ENCODE data around the gene DPP3. TPM values are rescaled to one million over a fixed set of nuclear protein-coding genes. Genes with fewer than 3 reads are reported as not detected.
A peak's percentile ranks its signal among the peaks of the same experiment; 100 is the strongest.

DPP3 gene
- total RNA-seq, 1 donor from 2014 or later: 32.7 TPM

DNA sequence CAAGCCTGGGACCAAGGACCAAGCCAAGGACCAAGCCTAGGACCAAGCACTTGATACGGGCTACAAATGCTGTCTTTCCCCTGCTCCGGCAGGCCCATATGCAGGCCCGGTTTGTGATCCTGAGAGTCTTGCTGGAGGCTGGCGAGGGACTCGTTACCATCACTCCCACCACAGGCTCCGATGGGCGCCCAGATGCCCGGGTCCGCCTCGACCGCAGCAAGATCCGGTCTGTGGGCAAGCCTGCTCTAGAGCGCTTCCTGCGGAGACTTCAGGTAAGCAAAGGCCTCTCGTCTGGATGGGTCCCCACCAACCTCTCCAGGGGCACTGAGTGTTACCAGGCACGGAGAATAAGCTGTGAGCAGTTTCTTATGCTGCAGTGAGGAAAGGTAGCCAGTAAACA is 17.0 kb downstream of the DPP3 start:
- Histone ChIP-seq H3K4me3 (no peak overlapping the region), H3K9me3 (no peaks in the 10 kb centered on the region), H3K4me1 (no peaks in the 10 kb centered on the region), H3K27ac (no peak overlapping the region), H3K27me3 (ENCODE audit: low read depth) (no peaks in the 10 kb centered on the region), H3K36me3 (peaks cover 68% of the 10 kb centered on the region)
- TF ChIP-seq, protein P1, sequence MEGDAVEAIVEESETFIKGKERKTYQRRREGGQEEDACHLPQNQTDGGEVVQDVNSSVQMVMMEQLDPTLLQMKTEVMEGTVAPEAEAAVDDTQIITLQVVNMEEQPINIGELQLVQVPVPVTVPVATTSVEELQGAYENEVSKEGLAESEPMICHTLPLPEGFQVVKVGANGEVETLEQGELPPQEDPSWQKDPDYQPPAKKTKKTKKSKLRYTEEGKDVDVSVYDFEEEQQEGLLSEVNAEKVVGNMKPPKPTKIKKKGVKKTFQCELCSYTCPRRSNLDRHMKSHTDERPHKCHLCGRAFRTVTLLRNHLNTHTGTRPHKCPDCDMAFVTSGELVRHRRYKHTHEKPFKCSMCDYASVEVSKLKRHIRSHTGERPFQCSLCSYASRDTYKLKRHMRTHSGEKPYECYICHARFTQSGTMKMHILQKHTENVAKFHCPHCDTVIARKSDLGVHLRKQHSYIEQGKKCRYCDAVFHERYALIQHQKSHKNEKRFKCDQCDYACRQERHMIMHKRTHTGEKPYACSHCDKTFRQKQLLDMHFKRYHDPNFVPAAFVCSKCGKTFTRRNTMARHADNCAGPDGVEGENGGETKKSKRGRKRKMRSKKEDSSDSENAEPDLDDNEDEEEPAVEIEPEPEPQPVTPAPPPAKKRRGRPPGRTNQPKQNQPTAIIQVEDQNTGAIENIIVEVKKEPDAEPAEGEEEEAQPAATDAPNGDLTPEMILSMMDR (IDR thresholded peaks at IDR 0.05): no peak
- no peak for DNase-seq
- ATAC-seq: no peak
- intact Hi-C loops (cut with DNase I): no loop called here

DNA sequence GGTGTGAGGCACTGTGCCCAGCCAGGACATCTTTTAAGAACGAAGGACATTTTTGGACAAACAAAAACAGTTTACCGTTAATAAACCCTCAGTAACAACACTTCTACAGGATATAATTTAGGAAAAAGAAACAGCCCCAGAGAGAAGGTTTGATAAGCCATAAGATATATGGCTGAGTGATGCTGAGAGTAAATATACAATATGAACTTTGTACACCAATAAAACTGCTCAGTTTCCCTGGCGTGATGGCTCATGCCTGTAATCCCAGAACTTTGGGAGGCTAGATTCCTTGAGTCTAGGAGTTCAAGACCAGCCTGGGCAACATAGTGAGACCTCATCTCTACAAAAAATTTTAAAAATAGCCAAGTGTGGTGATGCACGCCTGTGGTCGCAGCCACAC is 18.3 kb downstream of the DPP3 start:
- Histone ChIP-seq H3K27me3 (ENCODE audit: low read depth) (no peaks in the 10 kb centered on the region), H3K4me1 (no peaks in the 10 kb centered on the region), H3K27ac (no peak overlapping the region), H3K36me3 (peaks cover 65% of the 10 kb centered on the region), H3K9me3 (no peaks in the 10 kb centered on the region), H3K4me3 (no peak overlapping the region)
- no peak for DNase-seq
- intact Hi-C loops (cut with DNase I): no loop called here
- no peak for ATAC-seq
- TF ChIP-seq, protein P1 (IDR thresholded peaks at IDR 0.05): no peak

- Histone ChIP-seq H3K4me3 (no peak overlapping the region), H3K36me3 (peaks cover 25% of the 10 kb centered on the region), H3K9me3 (no peaks in the 10 kb centered on the region), H3K27ac (no peak overlapping the region), H3K4me1 (peaks cover 4% of the 10 kb centered on the region), H3K27me3 (ENCODE audit: low read depth) (no peaks in the 10 kb centered on the region)
- intact Hi-C loops (cut with DNase I): no loop called here
- TF ChIP-seq, protein P1 (IDR thresholded peaks at IDR 0.05): no peak
- ATAC-seq: no peak
- no peak for DNase-seq
Observed at GRCh38 chr11:66505276-66505816, 25.1 kb downstream of the DPP3 start.

DNA sequence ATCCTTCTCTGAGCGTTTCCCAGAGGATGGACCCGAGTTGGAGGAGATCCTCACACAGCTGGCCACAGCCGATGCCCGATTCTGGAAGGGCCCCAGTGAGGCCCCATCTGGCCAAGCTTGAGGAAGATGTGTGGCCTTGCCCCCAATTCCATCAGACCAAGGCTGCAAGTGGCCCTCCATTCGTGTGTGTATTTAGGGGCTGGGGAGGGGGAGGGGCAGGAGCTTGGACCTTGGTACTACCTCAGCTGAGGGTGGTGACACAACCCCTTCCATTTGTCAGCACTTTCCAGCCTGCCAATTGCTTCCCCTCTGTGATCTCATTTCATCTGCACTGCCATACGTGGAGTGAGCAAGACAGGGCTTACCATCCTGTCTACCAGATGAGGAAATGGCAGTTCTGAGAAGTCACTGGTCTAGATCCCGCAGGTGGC is 28.9 kb downstream of the DPP3 start:
- Histone ChIP-seq H3K4me3 (no peak overlapping the region), H3K27ac (no peak overlapping the region), H3K36me3 (peaks cover 22% of the 10 kb centered on the region), H3K9me3 (no peaks in the 10 kb centered on the region), H3K27me3 (ENCODE audit: low read depth) (no peaks in the 10 kb centered on the region), H3K4me1 (peaks cover 15% of the 10 kb centered on the region)
- TF ChIP-seq, protein P1 (IDR thresholded peaks at IDR 0.05): no peak
- DNase-seq (no peak), ATAC-seq (no peak)
- intact Hi-C loops (cut with DNase I): no loop called here

DNA sequence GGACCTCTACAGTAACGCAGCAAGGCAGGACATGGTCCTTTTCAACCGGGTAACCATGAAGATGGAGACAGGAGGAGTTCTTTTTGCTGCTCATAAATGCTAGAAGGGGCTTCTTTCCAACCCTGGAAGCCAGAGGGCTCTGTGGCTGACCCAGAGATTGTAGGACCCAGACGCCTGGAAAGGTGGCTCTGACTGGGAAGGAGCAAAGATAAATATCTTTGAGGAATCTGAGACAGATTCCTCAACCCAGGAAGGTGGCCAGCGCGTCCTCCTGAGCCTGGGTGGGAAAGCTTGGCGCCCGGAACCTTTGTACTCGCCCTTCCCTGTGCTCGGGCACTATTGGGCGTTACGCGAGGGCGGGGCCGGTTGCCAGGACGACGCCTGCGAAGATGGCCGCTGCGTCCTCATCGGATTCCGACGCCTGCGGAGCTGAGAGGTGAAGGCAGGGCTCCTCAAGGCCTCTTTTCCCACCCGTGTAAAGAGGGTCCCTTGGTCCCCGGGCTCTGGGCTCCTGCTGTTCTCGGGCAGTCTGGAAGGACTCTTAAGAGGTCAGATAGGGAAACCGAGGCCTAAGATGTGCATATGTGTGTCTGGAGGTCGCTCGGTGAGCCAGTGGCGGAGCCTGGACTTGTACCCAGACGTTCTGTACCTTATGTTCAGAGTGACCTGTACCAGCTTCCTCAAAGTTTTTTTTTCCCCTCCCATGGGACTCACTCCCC is 30.2 kb downstream of the DPP3 start, which contains the start of gene BBS1:
Gene BBS1, plus strand, starts transcription at position 365 of the 719 bp plus-strand sequence. Its CDS starts 25 bp downstream, at position 390.
- Histone ChIP-seq H3K4me3 (peak within 1 kb of the TSS; percentile 97), H3K27me3 (ENCODE audit: low read depth) (no peaks in the 10 kb centered on the region), H3K4me1 (peaks cover 15% of the 10 kb centered on the region), H3K9me3 (no peaks in the 10 kb centered on the region), H3K27ac (peak within 1 kb of the TSS; percentile 44), H3K36me3 (peaks cover 24% of the 10 kb centered on the region)
- intact Hi-C loops (cut with DNase I): no loop called here
- TF ChIP-seq, protein P1 (IDR thresholded peaks at IDR 0.05): no peak
- peak; percentile 92 for DNase-seq
- peak; percentile 95 to 96 for ATAC-seq
